D721Med (cell line): Measurements from ENCODE around the gene HIBADH.
"Not testable (repeated sequence)": the region's sequence is repeated elsewhere in the genome, so short reads cannot be mapped to it uniquely, and the experiment has no call there.

Experiments
- DNase-seq: peaks from one replicate; pipeline ENCODE4 v3.0.0; 2011; ENCODE audit warnings: low spot score; ENCODE audit not compliant: insufficient read length
- FAIRE-seq: peaks from 2 replicates; lab custom pipeline; 2011; peaks lifted over from hg19 to GRCh38; lab: Jason Lieb, UNC
- TF ChIP-seq, protein P1 (sequence below): IDR thresholded peaks from 2 replicates; pipeline ENCODE4 v1.5.1; 2012; ENCODE audit warnings: mild to moderate bottlenecking, control low read depth; ENCODE audit not compliant: insufficient read depth; ENCODE audit errors: missing control alignments

Gene HIBADH

DNA sequence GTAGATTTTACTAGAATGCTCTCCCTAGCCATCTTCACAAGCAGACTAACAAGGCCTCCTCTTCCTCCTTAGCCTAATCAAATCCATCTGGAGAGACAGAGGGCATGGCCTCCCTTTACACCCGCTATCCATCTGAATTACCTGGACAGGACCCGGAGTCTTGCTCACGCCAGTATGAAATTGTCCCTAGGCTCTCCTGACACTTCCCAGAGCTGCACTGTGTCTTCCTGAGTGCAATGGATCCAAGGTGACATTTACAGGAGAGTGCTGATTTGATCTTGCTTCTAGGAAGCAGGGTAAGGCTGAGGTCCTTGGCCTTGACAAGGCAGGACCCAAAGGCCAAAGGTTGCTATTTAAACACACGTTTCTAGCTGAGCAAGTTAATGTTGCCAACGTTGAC is 147.8 kb downstream of the HIBADH start:
- TF ChIP-seq, protein P1, sequence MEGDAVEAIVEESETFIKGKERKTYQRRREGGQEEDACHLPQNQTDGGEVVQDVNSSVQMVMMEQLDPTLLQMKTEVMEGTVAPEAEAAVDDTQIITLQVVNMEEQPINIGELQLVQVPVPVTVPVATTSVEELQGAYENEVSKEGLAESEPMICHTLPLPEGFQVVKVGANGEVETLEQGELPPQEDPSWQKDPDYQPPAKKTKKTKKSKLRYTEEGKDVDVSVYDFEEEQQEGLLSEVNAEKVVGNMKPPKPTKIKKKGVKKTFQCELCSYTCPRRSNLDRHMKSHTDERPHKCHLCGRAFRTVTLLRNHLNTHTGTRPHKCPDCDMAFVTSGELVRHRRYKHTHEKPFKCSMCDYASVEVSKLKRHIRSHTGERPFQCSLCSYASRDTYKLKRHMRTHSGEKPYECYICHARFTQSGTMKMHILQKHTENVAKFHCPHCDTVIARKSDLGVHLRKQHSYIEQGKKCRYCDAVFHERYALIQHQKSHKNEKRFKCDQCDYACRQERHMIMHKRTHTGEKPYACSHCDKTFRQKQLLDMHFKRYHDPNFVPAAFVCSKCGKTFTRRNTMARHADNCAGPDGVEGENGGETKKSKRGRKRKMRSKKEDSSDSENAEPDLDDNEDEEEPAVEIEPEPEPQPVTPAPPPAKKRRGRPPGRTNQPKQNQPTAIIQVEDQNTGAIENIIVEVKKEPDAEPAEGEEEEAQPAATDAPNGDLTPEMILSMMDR = no peak
- FAIRE-seq = no peak
- DNase-seq = no peak

DNA sequence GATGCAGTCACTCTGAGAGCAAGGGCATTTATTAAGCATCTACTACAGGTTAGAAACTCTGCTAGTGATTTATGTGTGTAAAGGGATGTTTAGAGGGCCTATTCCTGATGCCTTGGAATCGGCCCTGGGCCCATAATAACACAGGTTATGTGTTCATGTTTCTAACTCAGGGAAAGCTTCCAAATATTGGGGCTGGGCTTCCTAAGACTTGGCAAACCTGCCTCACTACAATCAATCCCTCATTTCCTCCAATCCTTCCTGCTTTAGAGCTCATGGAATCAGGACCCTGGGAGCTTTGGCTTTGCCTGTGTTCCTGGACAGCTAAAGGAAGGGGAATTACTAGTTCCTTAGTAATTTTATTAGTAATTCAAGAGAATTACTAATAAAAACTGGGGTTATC is 148.8 kb downstream of the HIBADH start:
- TF ChIP-seq, protein P1 = no peak
- DNase-seq (no peak), FAIRE-seq (no peak)

DNA sequence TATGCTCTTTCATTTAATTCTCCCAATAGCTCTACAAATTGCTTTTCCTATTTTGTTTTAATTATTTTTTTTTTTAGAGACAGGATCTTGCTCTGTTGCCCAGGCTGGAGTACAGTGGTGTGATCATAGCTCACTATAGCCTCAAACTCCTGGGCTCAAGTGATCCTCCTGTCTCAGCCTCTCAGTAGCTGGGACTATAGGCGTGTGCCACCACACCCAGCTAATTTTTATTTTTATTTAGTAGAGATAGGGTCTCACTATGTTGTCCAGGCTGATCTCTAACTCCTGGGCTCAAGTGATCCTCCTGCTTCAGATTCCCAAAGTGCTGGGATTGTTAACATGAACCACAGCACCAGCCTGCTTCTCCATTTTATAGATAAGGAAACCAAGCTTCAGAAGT is 151.3 kb downstream of the HIBADH start:
- FAIRE-seq = not testable (repeated sequence)

DNA sequence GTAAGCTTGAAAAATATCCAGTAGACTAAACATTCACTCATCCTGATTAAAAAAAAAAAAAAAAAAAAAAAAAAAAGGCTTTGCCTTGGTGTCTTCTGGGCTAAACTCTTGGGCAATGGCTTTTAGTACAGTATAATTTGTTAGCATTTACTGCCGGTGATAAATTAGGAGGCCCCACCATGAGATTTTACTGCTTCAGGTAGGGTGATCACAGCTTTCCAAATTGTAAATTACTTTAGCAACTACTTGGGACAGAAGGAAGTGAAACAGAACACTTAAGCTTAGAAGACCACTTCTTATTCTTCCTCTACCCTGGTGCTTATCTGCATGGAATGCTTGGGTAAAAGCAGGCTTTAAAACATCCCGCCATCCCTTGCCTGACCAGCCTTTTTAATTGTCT is 152.1 kb downstream of the HIBADH start:
- DNase-seq (no peak), FAIRE-seq (no peak)
- TF ChIP-seq, protein P1 = no peak

More for the DNA sequence above, 151.3 kb downstream of the HIBADH start:
- not testable (repeated sequence) for DNase-seq

DNA sequence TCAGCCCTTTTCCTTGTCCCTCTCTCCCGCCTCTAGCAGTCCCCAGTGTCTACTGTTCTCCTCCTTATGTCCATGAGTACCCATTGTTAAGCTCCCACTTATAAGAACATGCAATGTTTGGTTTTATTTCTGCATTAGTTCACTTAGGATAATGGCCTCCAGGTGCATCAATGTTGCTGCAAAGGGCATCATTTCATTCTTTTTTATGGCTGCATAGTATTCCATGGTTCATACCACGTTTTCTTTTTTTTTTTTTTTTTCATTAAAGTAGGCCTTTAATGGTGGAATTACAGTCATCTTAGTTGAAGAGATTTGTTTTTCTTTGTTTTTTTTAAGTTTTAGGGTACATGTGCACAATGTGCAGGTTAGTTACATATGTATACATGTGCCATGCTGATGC is 160.8 kb downstream of the HIBADH start:
- FAIRE-seq, DNase-seq: not testable (repeated sequence)

DNA sequence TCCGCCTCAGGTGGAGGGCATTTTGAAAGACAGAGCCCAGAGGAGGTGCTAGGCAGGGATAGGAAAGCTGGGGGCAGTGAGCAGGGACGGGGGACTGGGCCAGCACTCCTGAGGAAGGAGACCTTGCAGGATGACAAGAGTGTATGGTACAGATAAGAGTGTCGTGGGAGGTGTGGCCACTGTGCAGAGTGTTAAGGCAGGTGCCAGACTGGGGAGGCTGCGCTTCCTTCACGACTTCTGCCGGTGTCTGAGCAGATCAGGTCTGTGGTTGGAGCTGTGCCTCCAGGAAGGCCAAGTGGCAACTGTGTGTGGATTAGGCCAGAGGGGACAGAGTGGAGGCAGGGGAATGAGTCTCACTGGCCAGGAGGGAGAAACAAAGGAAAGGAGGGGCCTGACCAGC is 161.7 kb downstream of the HIBADH start:
- DNase-seq (no peak), FAIRE-seq (no peak)
- TF ChIP-seq, protein P1 = no peak

DNA sequence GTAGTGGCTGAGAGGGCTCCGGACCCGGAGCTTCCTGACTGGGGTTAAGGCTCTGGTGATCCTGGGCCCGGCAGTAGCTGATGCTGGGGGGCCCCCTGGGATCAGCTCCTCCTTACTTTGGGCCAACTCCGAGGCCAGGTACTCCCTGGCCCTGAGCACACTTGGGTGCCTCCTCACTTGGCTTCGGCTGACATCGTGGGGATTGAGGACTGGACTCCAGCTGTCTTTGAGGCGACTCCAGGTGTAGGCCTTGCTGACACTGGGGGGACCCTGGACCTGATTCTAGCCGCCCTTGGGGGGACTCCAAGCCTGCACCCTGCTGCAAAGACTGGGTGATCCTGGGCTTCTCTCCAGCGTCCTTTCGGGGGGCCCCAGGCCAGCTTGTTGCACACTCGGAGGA is 170.5 kb downstream of the HIBADH start:
- no peak for DNase-seq
- no peak for FAIRE-seq
- TF ChIP-seq, protein P1 = no peak

DNA sequence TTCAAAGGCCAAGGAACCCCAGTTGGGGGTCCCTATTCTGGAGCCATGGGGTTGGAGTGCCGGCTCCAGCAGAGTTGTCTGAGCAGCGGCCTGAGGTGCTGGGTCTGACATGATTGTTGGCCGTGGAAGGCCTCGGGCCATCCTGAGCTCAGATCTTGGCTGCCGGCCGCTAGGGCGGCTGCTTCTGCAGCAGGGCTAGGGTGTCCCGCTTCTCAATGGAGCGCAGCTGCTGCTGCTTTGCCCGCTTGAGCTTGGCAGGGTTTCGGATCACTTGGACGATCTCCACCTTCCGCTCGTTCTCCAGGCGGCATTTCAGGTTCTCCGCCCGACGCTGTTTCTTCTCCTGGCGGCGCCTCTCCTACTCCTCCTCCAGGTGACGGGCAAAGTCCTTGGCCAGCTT is 171.1 kb downstream of the HIBADH start:
- TF ChIP-seq, protein P1 = no peak
- DNase-seq (no peak), FAIRE-seq (no peak)
